H1 (cell line): Measurements from ENCODE around the gene SCUBE2. TPM values are rescaled to one million over a fixed set of nuclear protein-coding genes. Genes with fewer than 3 reads are reported as not detected.

ENCODE experiments used
- CTBP2 ChIP-seq: IDR thresholded peaks from 2 replicates; pipeline ENCODE4 v1.7.0; 2011; ENCODE audit warnings: borderline replicate concordance, mild to moderate bottlenecking, moderate library complexity, mixed read lengths, low read length; ENCODE audit not compliant: insufficient read depth, insufficient read length
- EZH2 ChIP-seq: fragments of 200-600 bp; sonication (generic); IDR thresholded peaks from 2 replicates; pipeline ENCODE4 v1.7.1; 2012; ENCODE audit warnings: low read depth, mild to moderate bottlenecking, moderate library complexity, low read length, inconsistent platforms; ENCODE audit not compliant: severe bottlenecking
- GABPA ChIP-seq: IDR thresholded peaks from 2 replicates; pipeline ENCODE4 v1.6.1; 2011; ENCODE audit warnings: mild to moderate bottlenecking, low read length, moderate library complexity, borderline replicate concordance; ENCODE audit not compliant: insufficient read depth
- NANOG ChIP-seq: IDR thresholded peaks from 2 replicates; pipeline ENCODE4 v1.6.1; 2011; ENCODE audit warnings: low read length, low read depth, mild to moderate bottlenecking, inconsistent platforms; ENCODE audit not compliant: insufficient read depth, poor library complexity, severe bottlenecking
- POU5F1 ChIP-seq: IDR thresholded peaks from 2 replicates; pipeline ENCODE4 v1.6.1; 2011; ENCODE audit warnings: low read depth, mild to moderate bottlenecking, low read length, moderate library complexity
- RNF2 ChIP-seq: fragments of 200-900, 300-1000 bp; sonication (generic); IDR thresholded peaks from 2 replicates; pipeline ENCODE4 v1.7.1; 2016; ENCODE audit warnings: borderline replicate concordance, low read depth, mild to moderate bottlenecking, antibody characterized with exemption, low read length; ENCODE audit not compliant: poor library complexity, severe bottlenecking; ENCODE audit errors: missing control alignments
- SRF ChIP-seq: IDR thresholded peaks from 2 replicates; pipeline ENCODE4 v1.6.1; 2011; ENCODE audit warnings: mild to moderate bottlenecking, low read depth, low read length, moderate library complexity
- polyA plus RNA-seq, 7 experiments: library from polyadenylated mRNA; depleted of rRNA in 3 of 7; stranded (reverse) in 5 of 7; unstranded in 2 of 7; fragments of >200 nt in 5 of 7; fragments of 200-250 nt in 2 of 7; gene quantifications; 1 replicate in 5 of 7; 2 replicates in 1 of 7; 4 replicates in 1 of 7; pipeline versions ENCODE4 v1.2.1 to v1.2.3, GENCODE V29; 2011 to 2013; ENCODE audit warnings: missing spikeins in 2 of 7, mixed read lengths in 2 of 7
- total RNA-seq: library from RNA; stranded (reverse); fragmentation: NEBNext Ultra II Directional; extraction: Animal tissue kit (Norgen Biotek cat#: 25700); gene quantifications from 2 replicates; pipeline ENCODE4 v1.2.1, GENCODE V29; 2021

Gene SCUBE2
- total and polyA plus RNA-seq, 2 of the 8 experiments (the other 6 are each of a cell fraction or from before 2014, with no cell fraction given): 0.29 to 1.2 TPM

GRCh38 chr11:9040410-9040809, 51.0 kb downstream of the SCUBE2 start (continued):
- TF ChIP-seq NANOG (no peak), EZH2 (no peak), RNF2 (no peak), CTBP2 (no peak), GABPA (no peak), SRF (no peak), POU5F1 (no peak)
- TF ChIP-seq, all 59 proteins: peak for 0
